H54 (cell line): ENCODE measurements around the gene ZNF664.

Experiments used
- DNase-seq: peaks from one replicate; pipeline ENCODE4 v3.0.0; 2011; ENCODE audit warnings: low spot score, mixed read lengths; ENCODE audit not compliant: insufficient read length
- FAIRE-seq: peaks from 3 replicates; lab custom pipeline; 2011; peaks lifted over from hg19 to GRCh38; lab: Jason Lieb, UNC
- POLR2A ChIP-seq: IDR thresholded peaks from 2 replicates; pipeline ENCODE4 v1.6.1; 2011; ENCODE audit warnings: low read depth, mild to moderate bottlenecking, low read length

ZNF664 gene

DNA sequence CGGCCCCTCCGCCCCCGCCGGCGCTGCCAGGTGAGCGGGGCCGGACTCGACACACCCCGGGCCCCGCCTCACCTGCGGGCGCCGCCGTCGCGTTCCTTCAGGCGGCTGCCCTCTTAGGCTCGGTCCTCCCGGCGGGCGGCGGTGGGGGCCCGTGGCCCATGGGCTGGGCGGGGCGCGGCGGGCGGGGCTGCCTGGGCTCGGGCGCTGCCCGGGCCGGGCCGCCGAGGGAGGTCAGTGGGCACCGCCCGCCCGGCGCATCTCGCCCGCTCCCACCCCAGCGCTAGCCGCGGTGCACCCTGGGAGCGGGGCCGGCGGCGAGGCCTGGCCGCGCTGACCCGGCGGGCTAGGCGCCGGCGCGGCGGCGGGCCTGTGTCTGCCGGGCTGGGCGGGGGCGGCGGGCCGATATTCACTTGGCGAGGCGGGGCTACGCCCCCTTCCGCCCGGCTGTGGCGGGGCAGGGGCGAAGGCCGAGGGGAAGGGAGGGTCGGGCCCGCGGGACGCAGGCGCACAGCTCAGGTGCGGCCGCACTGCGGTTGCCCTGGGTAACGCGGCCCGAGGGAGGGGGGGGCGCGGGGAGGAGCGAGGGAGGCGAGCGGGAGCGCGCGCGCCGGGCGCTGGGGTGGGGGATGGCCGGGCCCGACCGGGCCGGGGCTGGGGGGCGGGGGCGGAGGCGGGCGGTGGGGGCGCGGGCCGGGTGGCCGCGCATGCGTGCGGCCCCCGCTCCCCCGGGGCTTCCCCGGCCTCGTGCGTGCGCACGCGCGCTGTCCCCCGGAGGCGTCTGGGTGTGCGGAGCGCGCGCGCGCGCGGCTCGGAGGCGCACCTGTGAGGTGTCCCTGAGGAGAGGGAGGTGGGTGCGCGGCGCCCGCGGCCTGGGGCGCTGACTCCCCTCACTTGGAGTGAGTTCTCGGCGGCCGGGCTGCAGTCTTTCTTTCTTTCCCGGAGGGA is at the start of gene ZNF664, which contains the start of gene CCDC92:
ZNF664 (plus strand) TSS at position 759 of the 945 bp plus-strand sequence. CDS start 38,930 bp downstream, outside the sequence.
CCDC92 (minus strand) TSS at position 375 of the 945 bp plus-strand sequence. CDS start 28,526 bp downstream, outside the sequence.
- FAIRE-seq (no peak), DNase-seq (peak; percentile 95)
- TF ChIP-seq POLR2A = peak; percentile 72

DNA sequence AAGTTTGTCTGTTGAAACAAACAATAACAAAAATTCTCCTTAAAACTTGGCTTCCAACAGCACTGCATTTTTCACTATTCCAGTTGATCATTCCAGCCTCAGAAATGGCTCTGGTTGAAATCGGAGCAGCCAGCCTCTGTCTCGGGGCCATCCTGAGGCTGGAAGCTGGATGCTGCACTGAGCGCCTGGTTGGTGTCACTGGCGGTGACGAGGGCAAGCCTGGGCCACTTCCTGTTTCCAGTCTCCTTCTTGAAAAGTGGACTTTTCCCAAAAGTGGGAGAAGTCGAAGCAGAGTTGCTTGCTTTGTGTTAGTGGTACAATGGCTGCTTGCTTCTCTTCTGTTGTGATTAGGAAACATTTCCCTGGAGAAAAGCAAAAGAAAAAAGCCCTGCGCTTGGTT is 49.1 kb upstream of the ZNF664 start:
- FAIRE-seq (no peak), DNase-seq (no peak)
- TF ChIP-seq POLR2A = no peak

DNA sequence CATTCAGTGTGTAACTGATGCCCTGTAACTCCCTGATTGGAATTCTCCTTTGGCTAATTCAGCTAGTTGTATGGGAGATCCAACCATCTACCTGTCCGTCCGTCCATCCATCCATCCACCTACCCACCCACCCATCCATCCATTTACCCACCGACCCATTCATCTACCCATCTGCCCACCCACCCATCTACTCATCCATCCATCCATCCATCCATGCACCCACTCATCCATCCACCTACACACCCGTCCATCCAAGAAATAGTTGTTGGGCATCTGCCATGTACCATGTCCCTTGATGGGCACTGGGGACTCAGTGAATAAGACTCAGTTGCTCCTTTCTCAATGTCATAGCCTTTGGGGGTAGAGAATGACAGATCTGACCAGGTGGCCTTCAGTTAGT is 48.5 kb upstream of the ZNF664 start:
- FAIRE-seq (no peak), DNase-seq (no peak)
- TF ChIP-seq POLR2A = no peak

DNA sequence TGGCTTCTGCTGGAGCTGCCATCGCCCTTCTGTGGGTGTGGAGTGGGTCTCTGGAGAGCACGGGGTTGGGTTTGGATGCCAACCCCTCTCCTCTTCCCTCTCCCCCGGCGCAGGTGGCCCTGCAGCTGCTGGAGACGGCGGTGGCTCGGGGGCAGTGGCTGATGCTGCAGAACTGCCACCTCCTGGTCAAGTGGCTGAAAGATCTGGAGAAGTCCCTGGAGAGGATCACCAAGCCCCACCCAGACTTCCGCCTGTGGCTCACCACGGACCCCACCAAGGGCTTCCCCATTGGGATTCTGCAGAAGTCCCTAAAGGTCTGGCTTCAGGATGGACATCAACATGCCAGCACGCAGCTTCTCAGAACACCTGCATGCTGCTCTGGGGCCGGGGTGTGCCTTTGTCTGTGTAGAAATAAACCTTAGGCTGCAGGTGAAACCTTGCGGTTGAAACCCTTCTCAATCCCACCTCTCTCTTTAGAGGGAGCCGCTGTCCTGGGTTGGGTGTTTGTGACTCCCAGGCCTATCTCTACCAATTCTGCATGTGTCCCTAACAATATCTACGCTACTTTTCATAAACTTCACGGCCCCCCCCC is 44.6 kb upstream of the ZNF664 start:
- no peak for TF ChIP-seq POLR2A
- DNase-seq (no peak), FAIRE-seq (no peak)

DNA sequence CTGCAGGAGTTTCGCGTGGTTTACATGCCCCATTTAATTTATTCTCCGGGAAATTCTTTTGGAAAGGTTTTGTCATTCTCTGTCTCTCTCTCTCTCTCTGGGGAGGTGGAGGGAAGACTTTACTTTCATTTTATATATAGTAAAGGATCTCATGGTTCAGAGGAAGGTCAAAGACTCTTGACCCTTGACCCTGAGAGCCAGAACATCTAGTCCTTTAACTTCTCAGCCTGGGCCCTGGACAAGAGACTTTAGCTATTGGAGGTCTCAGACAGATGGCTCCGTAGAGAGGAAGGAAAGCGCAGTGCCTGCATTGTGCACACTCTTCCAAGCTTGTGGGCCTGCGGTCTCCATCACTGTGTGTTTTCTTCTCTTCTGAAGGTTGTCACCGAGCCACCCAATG is 44.1 kb upstream of the ZNF664 start:
- DNase-seq (no peak), FAIRE-seq (no peak)

DNA sequence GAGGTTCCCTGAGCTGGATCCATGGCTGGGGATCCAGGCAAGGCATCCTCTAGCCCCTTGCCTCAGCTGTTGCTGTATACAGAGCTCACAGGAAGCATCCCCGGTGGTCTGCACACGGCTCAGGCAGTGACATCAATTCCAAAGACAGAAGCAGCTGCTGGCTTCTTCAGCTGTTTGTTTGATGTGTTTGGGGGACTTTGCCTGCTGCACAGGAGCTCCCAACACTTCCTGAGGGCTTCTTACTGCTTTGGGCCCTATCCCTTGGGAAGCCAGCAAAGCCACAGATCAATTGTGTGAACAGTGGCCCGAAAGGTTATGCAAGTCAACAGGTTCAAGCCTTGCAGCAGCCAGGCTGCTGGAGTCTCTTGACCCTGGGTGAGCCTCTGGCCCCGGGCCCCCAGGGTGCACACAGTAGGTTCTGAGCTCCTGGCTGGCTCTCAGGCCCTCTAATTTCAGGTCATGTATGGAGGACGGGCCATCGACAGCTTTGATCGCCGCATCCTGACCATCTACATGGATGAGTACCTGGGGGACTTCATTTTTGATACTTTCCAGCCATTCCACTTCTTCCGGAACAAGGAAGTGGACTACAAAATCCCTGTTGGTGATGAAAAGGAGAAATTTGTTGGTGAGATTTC is 43.0 kb upstream of the ZNF664 start:
- DNase-seq (no peak), FAIRE-seq (no peak)
- TF ChIP-seq POLR2A = no peak

More for the DNA sequence above, 44.1 kb upstream of the ZNF664 start:
- no peak for TF ChIP-seq POLR2A

DNA sequence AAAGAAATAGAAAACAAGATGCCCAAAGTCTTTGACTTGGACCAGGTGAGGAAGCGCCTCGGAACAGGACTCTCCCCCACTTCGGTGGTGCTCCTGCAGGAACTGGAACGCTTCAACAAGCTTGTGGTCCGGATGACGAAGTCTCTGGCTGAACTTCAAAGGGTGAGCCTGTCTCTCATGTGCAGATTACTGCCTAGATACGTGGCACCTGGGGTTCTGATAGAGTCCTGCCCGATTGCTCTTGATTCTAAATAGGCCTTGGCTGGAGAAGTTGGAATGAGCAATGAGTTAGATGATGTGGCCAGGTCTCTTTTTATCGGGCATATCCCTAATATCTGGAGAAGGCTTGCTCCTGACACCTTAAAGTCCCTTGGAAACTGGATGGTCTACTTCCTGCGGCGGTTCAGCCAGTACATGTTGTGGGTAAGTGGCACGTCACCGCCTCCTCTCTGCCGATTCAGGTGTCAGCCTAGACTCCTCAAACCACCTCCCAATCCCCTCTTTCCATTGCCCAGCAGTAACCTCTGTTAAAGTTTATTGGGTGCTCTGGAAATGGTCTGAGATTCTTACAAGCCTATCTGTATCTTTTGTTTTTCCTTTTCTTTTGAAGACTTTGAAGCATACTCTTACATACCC is 41.2 kb upstream of the ZNF664 start:
- FAIRE-seq (no peak), DNase-seq (no peak)
- TF ChIP-seq POLR2A = no peak

DNA sequence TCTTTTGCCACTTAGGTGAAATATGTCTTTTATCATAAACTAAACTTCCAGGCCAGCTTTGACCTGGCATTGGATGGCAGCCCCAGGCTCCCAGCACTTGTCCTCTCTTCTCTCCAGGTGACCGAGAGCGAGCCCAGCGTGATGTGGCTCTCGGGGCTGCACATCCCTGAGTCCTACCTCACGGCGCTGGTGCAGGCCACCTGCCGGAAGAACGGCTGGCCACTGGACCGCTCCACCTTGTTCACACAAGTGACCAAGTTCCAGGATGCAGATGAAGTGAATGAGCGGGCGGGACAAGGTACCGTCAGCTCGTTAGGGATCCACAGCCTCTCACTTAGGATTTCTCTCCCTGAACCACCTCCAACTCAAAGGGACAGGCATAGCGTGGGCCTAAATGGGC is 39.8 kb upstream of the ZNF664 start:
- no peak for DNase-seq
- no peak for FAIRE-seq
- no peak for TF ChIP-seq POLR2A

DNA sequence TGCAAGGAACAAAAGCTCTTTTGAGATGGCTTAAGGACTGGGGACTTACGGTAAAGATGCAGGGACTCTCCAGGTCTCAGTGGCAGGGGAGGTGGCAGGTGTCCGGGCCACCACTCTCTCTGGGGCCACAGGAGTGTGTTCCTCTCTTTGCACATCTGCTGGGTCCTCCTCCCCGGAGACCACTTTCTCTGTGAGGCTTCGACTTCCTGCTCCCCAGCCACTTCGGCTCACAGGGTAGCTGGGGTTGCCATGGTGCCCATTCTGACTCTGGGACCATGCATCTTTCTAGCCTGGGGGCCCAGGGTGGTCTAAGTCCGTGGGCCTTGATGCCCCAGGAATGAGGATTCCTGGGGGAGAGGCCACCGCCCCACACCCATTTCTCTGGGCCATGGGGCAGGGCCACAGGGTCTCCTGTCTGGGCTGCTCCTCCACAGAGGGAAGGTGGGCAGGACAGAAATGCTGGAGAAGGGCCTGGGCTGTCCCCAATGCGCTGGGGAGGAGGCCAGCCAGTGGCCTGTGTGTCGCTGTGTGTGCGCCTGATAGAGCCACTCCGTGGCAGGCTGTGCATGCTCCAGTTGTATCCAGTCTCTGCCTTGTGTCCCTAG is 38.9 kb upstream of the ZNF664 start:
- no peak for TF ChIP-seq POLR2A

DNA sequence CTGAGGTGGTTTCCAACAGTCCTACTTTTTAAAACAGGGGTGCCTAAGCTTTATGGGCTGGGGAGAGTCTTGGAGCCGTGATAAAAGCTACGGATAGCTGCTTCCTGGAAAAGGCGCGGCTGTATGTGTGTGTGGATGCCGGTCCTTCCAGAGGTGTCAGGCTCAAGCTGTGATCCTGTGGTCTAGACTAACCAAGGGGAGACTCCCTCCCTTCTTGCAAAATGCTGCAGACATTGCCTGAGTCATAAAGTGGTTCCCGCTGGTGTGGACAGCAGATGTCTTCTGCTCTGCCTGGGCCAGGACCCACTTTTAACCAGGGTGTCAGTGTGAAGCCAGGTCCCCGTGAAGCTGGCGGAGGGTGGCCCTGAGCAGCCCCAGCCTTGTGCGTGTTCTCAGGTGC is 38.2 kb upstream of the ZNF664 start:
- TF ChIP-seq POLR2A = no peak
- no peak for DNase-seq
- no peak for FAIRE-seq

More for the DNA sequence above, 38.9 kb upstream of the ZNF664 start:
- DNase-seq (no peak), FAIRE-seq (no peak)

DNA sequence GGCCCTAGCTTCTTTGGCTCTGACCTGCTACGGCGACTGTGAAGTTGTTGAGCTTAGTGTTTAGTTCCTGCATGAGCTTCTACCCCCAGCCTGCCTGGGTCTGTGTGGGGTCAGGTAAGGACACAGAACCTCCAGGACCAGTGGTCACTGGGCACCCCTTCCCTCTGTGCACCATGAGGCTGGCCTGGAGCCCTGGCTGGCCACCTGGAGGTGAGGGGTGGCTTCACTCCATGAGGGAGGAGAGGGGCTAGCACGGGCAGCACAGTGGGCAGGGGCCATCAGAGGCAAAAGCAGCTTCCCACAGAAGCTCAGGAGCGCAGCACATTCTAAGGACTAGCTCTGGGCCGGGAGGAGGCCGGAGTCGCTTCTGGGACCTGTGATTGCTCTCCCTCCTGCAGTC is 37.1 kb upstream of the ZNF664 start:
- TF ChIP-seq POLR2A = no peak
- FAIRE-seq = no peak
- no peak for DNase-seq

DNA sequence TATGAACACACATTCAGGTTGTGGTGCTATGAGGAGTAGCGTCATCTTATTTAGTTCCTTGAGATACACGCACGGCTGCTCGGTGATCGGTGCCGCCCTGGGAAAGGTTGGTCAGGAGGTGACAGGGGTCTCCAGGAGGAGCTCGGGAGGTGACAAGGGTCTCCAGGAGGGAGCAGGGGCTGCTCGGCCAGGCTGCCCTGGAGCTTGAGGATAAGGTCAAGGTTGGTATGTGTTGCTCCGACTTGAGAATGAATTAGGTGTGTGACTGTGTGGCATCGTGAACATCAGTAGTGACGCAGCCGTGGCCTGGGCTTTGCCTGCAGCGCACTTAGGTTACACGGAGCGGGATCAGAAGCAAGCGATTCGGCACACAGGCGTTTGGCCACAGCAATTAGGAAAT is 36.5 kb upstream of the ZNF664 start:
- DNase-seq (no peak), FAIRE-seq (no peak)
- no peak for TF ChIP-seq POLR2A
